ENCODE data around the gene NFATC1. TPM values are rescaled to one million over a fixed set of nuclear protein-coding genes. Genes with fewer than 3 reads are reported as not detected.
A peak's percentile ranks its signal among the peaks of the same experiment; 100 is the strongest.

Gene NFATC1
- total RNA-seq, 4 donors from 2014 or later = 0.79 to 4.8 (median 2.6) TPM

- no peak for DNase-seq
- Histone ChIP-seq H3K36me3 (peaks cover 3 to 14% (median 8%) of the 10 kb centered on the region in 3 donors), H3K9me3 (no peaks in the 10 kb centered on the region), H3K27ac (peak overlapping the region in 3 of 4 donors; percentile 68 to 89 (median 70)), H3K4me1 (peaks cover 18 to 49% (median 27%) of the 10 kb centered on the region in 3 donors), H3K27me3 (peaks cover 0 to 27% (median 0%) of the 10 kb centered on the region in 4 donors), H3K4me3 (no peak overlapping the region)
- TF ChIP-seq POLR2A (IDR thresholded peaks at IDR 0.05) = no peak
- TF ChIP-seq CTCF (IDR thresholded peaks at IDR 0.05) = no peak
- intact Hi-C loops (cut with DNase I) = no loop called here
- WGBS, 2 donors = 75 to 100% methylated on average over 2 to 3 of the region's 30 CpGs
Measured at GRCh38 chr18:79406708-79407107, 11.0 kb downstream of the NFATC1 start.

GRCh38 chr18:79409313-79409712, 13.6 kb downstream of the NFATC1 start:
- H3K27me3 ChIP-seq = peaks cover 0 to 7% (median 0%) of the 10 kb centered on the region in 4 donors
- peaks cover 5 to 26% (median 11%) of the 10 kb centered on the region in 3 donors for H3K4me1 ChIP-seq

GRCh38 chr18:79410171-79410641, 14.5 kb downstream of the NFATC1 start:
- Histone ChIP-seq H3K9me3 (no peaks in the 10 kb centered on the region), H3K27ac (no peak overlapping the region), H3K27me3 (no peaks in the 10 kb centered on the region), H3K4me3 (no peak overlapping the region), H3K4me1 (peaks cover under 1 to 17% (median 3%) of the 10 kb centered on the region in 3 donors), H3K36me3 (peaks cover 3 to 27% (median 8%) of the 10 kb centered on the region in 3 donors)
- TF ChIP-seq POLR2A (IDR thresholded peaks at IDR 0.05) = no peak
- TF ChIP-seq CTCF (IDR thresholded peaks at IDR 0.05) = no peak
- intact Hi-C loops (cut with DNase I) = no loop called here
- 97 to 98% methylated on average over 23 to 29 of the region's 30 CpGs for WGBS, 2 donors
- no peak for DNase-seq

More at GRCh38 chr18:79409313-79409712, 13.6 kb downstream of the NFATC1 start:
- 78 to 82% methylated on average over 3 of the region's 3 CpGs for WGBS, 2 donors
- TF ChIP-seq POLR2A (IDR thresholded peaks at IDR 0.05) (no peak), CTCF (IDR thresholded peaks at IDR 0.05) (no peak)
- no peak overlapping the region for H3K27ac ChIP-seq
- H3K4me3 ChIP-seq = no peak overlapping the region
- intact Hi-C loops (cut with DNase I) = no loop called here
- H3K9me3 ChIP-seq = no peaks in the 10 kb centered on the region
- H3K36me3 ChIP-seq = peaks cover 3 to 27% (median 8%) of the 10 kb centered on the region in 3 donors
- no peak for DNase-seq

GRCh38 chr18:79410731-79411613, 15.2 kb downstream of the NFATC1 start:
- TF ChIP-seq CTCF (IDR thresholded peaks at IDR 0.05) (no peak), POLR2A (IDR thresholded peaks at IDR 0.05) (no peak)
- Histone ChIP-seq H3K27me3 (no peaks in the 10 kb centered on the region), H3K9me3 (no peaks in the 10 kb centered on the region), H3K36me3 (peaks cover 3 to 27% (median 8%) of the 10 kb centered on the region in 3 donors), H3K4me3 (no peak overlapping the region), H3K27ac (no peak overlapping the region), H3K4me1 (peaks cover 0 to 12% (median 0%) of the 10 kb centered on the region in 3 donors)
- WGBS, 2 donors = 93 to 95% methylated on average over 3 to 8 of the region's 84 CpGs
- intact Hi-C loops (cut with DNase I) = no loop called here
- DNase-seq = no peak

Measured in esophagus squamous epithelium (tissue), 5 donors.